GM04504 (cell line): ENCODE results near the gene EEF1AKMT3.

Source experiments
- DNase-seq: peaks from one replicate; pipeline ENCODE4 v3.0.0-alpha.2; 2012; ENCODE audit warnings: low read depth

EEF1AKMT3 gene

DNA sequence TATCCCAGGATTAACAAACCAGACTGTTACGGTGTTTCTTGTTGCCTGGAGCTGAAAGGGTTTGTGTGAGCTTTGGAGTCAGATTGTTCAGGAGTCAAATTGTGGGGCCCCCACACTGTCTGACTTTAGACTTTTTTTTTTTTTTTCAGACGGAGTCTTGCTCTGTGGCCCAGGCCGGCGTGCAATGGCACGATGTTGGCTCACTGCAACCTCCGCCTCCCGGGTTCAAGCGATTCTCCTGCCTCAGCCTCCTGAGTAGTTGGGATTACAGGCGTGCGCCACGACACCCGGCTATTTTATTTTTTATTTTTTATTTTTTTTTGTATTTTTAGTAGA is 11.0 kb downstream of the EEF1AKMT3 start:
- DNase-seq: no peak

DNA sequence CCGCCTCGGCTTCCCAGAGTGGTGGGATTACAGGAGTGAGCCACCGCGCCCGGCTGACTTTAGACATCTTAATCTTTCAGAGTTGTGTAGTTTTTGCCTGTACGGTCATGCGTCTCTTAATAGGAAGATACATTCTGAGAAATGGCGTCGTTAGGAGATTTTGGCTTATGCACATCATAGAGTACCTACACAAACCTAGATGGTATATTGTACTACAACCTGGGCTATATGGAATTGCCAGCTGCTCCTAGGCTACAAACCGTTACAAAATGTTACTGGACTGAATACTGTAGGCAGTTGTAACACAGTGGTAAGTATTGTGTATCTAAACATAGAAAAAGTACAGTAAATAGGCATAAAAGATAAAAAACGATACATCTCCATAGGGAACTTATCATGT is 11.4 kb downstream of the EEF1AKMT3 start:
- DNase-seq: no peak

DNA sequence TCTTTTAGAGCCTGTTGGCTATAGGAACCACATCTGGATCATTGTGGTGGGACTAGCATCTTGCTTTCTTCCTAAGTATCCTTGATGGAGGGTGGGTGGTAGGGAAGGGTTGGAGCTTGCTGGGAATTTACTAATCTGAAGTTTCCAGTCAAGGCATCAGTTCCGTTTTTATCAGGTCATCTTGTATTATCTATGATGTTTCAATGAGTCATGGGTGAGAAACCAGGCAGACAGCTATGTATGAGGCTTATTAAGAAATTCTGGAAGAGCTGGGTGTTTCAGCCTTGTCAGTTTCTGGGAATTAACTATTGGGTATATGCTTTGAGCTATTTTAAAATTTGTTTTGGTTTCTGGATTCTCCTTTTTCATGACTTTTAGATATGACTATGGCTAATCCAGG is 21.5 kb downstream of the EEF1AKMT3 start:
- peak; percentile 52 for DNase-seq

DNA sequence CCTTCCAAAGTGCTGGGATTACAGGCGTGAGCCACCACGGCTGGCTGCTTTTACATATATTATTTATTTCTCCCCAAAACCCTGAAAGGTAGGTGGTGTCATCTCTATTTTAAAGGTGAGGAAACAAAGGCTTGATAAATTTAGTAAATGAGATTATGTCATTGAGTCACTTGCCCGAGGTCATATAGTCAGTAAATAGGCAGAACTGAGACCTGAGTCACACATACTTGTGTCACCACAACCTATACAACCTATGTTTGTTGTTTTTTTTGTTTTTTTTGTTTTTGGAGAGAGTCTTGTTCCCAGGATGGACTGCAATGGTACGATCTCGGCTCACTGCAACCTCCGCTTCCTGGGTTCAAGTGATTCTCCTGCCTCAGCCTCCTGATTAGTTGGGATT is 22.9 kb downstream of the EEF1AKMT3 start:
- no peak for DNase-seq

DNA sequence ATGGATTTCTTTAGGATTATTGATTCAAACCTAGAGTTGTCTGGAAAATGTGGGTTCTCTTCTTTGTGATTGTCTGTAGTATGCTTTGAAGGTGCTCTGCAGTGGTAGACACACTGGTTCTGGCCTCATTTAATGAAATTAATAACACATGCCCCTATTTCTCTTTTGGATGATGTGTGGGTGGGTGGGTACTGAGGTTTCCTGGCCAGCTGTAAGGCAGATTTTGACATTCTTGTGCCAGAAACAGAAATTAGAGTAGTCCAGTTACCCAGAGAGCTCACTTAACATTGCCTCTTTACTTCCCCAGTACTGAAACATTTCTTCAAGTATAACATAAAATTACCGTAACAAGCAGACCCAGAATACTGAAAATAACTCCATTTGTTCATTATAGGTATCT is 24.6 kb downstream of the EEF1AKMT3 start:
- no peak for DNase-seq

DNA sequence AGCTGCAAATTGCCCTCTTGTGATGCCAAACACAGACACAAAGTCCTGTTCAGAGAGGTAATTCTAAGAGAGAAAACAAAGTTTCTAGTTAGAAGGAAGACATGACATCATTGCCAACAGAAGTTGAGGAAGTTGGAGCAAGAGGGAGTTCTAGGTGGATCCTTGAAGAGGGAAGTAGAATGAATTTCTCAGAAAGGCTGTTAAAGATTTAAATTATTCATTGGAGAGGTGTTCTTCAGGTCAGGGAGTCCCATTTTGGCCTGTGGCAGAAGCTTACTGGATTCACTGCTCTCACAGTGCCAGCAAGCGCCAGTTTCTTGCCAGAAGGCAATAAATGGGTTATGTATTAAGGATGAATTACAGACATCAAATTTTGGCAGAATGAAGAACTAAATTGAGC is 25.5 kb downstream of the EEF1AKMT3 start:
- DNase-seq: no peak

DNA sequence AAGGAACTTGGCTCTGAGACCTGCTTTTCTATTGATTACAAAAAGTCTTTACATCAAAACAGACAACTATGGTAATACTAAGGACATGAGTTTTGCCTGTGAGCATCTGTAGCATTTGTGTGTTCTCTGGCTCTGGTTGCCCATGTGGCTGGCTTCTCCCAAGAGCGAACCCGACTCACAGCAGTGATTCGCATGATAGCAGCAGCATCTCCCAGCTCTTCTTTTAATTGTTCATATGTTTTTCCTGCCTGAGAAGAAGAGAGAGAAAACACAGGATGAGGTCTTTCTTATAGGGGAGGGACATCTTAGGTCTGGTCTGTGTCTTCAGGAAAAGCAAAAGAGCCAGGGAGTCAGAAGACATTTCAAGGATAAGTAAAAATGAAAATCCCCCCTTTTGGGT is 28.6 kb downstream of the EEF1AKMT3 start:
- no peak for DNase-seq

DNA sequence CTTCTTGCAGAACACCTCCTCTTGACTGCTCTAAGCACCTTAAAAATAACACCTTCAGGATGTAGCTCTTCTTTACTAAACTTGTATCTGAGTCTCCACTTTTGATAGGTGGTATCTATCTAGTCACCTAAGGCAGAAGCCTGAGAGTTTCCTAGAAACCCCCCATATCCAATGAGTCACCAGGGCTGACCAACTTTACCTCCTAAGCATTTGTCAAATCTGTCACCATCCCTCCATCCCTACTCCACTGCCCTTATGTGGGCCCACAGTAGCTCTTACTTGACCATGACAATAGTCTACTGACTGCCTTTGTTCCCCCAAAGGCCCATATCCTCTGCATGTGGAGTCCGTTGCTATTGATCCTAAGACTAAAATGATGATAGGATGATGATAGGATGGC is 30.2 kb downstream of the EEF1AKMT3 start:
- no peak for DNase-seq

DNA sequence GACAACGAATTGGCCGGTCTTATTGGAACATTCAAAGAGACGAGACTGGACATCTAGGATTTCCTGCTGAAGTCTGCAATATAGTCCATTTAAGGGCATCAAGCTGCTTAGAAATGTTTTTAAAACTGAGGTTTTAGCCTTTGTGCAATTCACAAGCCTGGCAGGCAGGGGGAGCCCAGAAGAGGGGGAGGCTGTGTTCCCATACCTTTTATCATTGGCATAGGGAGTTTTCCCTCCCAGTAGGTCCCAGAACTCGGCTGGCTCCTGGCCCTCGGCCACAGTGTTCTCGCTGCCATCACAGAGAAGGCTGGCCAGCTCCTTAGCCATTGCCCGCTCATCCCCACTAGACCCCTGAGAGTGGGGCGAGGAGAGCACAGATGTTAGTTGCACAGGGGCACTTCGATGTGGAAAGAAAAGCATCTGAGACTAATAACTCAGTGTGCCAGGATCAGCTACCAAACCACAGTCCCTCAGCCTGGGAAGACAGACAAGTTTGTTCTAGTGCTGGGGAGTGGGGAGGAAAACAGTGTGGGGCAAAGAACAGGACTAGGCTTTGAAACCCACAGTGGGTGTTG is 31.0 kb downstream of the EEF1AKMT3 start:
- no peak for DNase-seq

DNA sequence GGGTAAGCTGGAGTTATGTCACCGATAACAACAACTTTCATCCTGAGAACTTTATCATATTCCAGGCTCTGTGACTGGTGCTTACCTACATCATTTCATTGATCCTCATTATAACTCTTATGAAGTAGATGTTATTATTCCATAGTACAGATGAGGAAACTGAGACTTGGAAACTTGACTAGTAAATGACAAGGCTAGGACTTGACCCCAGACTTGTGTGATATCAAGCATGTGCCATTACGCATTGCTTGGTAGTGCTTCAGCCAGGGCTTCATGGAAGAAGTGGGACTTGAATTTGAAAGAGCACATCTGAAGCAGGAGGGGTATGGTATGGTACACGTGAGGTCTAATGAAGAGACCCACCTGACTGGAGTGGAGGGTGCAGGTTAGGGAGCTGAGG is 34.3 kb downstream of the EEF1AKMT3 start:
- DNase-seq: no peak

DNA sequence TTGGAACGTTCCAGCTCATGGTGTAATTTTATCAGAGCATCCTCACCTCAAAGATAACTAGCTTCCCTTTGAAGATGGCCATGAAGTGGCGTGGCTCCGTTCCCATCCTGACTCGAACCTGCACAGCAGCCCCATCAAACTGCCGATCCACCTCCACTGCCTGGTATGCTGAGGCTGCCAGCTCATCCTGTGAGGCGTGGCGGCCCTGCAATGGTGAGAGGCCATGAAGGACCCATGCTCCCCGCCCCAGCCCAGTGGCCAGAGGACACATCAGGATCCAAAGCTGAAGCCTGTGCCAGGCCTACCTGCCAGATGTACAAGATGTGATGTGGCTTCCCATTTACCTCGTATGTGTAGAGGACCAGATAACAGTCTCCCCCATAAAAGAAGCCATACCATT is 34.9 kb downstream of the EEF1AKMT3 start:
- no peak for DNase-seq

DNA sequence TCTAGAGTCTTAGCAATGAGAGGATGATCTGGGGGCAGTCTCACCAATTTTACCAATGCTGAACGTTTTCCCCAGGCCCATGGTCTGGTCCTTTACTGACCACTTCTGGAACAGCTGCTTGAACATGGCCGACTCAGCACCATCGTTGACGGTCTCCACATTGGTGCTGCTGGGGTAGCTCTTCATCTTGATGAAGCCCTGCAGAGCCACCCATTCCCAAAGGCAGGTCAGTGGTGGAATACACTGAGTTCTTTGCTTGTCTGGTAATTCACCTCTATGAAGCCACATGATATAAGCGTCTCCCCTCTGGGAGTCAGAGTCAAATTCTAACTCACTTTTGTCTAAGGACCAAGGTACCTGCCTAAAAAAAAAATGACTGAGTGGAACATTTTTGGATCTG is 35.9 kb downstream of the EEF1AKMT3 start:
- no peak for DNase-seq

DNA sequence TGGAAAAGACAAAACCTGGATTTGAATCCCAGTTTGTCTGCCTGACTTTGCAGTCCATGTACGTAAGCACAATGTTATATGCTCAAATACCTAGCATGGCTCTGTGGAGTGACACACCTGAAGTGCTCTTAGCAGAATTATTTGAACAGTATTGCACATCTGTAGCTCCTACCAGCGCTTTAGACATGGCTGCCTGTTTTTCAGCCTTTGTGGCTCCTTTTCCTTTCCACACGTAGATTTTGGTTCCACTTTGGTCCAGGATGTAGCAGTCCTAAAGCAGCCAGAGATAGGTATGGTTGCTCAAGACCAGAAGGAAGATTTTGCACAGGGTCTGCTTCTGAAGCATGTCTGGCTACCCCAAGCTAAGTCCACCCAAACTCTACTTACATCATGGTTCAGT is 37.0 kb downstream of the EEF1AKMT3 start:
- no peak for DNase-seq

DNA sequence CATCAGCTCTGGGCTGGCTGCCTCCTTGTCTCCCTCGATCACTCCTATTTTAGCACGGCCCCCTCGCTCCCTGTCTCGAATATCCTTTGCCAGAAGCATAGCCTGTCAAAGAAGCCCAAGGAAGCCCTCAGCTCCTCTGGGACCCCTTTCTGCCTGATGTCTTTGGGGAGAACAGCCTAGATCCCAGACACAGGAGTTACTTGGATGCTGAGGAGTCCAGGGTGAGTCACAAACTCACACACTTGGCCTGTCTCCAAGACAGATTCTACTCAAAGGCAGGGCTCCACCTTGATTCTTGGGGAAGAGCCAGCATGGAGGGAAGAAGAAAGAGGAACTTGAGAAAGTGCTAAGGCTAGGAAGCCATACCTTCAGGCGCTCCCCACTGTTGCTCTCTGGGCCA is 38.0 kb downstream of the EEF1AKMT3 start:
- no peak for DNase-seq

DNA sequence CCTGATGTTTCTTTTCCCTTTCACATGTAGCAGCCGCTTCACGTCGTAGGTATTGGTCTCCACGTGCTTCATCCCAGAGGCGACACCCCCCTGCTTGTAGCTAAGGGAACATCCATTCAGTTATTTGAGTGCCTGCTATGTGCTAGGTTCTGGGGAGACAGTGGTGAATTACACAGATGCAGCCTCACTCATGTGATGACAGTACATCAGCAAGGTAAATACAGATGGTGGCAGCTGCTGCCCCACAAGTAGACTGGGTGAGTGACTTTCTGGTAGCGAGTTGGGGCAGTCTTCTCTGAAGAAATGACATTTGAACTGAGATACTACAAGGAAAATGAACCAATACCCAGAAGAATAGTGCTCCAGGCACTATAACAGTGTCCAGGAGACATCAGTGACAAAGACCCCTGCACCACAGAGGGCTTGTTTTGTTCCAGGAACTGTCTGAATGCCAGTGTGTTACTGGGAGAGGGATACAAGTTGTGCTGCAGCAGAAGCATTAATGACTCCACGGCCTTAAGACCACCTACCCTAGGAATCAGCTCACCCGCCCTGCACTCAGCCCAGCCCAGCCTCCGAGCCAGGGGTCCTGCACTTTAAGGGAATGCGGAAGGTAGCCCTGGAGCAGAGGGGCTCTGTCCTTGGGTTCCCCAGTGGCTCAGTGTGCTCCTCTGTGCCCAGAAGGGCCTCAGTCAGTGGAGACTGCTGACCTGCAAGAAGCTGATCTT is 38.8 kb downstream of the EEF1AKMT3 start:
- DNase-seq: no peak

DNA sequence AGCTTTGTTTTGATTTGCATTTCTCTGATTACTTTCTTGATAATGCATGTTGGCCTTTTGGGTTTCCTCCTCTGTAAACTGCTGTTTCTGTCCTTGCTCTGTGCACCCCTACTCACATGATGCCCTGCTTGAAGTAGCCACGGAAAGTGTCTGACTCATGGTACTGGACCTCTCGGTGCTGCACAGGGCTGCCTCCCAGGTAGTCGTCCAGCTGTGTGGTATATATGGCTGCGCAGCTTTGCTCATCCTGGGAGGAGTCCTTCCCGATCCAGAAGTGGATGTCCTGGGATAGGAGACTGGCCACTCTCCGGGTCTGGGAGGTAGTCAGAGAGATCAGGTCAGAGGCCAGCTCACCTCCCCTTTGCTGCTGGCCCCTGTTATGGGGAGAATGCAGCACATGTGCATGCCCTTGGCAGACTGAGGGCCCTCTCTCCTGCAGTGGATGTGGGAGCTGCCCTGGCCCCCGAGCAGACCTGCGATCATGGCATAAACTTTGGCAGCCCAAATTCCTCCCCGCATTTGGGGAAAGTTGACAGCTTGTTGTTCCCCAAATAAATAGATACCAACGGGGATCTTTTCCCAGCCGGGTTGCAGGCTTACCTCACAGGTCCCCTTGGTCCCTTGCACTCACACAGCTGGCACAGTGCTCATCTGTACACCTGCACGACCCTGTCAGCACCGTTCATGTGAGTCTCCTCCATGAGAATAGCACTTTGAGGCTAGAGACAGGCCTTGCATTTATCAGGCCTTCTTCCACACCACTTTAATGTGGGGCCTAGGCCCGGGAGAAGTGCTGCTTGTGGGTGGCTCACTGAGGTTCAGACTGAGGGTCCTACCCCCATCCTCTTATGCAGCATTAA is 40.9 kb downstream of the EEF1AKMT3 start:
- no peak for DNase-seq

DNA sequence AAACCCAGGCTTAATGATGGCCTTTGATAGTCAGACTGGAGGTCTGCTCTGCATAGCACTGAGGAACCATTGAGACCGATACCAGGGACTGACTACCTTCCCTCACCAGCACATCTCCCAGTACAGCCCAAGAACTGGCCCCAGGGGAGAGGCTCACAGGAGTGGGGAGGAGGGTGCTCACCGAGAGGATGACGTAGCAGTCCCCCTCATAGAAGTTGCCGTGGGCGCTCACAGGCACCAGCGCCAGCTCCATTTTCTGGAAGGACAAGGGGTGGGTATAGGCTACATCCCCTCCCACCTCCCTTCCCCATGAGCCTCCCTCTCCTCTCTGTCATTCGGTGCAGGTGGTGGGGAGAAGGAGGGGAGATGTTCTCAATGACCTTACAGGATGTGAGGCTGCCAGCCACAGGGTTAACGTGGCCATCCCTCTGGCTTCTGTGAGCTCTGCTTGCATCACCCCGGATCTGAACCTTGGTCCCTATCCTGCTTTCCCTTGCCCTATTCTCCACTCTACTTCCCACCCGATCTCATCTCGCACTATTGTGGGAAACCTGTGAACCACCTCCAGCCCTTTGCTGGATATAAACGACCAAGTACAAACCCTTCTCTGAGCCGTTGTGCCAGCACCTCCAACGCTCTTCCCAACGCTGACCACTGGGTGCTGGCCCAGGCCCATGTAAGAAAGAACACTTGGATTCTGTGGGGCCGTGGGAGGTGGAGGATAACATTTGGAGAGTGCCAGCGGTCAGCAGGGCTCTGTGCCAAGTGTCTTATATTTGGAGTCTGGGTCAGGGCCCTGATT is 41.8 kb downstream of the EEF1AKMT3 start:
- no peak for DNase-seq

DNA sequence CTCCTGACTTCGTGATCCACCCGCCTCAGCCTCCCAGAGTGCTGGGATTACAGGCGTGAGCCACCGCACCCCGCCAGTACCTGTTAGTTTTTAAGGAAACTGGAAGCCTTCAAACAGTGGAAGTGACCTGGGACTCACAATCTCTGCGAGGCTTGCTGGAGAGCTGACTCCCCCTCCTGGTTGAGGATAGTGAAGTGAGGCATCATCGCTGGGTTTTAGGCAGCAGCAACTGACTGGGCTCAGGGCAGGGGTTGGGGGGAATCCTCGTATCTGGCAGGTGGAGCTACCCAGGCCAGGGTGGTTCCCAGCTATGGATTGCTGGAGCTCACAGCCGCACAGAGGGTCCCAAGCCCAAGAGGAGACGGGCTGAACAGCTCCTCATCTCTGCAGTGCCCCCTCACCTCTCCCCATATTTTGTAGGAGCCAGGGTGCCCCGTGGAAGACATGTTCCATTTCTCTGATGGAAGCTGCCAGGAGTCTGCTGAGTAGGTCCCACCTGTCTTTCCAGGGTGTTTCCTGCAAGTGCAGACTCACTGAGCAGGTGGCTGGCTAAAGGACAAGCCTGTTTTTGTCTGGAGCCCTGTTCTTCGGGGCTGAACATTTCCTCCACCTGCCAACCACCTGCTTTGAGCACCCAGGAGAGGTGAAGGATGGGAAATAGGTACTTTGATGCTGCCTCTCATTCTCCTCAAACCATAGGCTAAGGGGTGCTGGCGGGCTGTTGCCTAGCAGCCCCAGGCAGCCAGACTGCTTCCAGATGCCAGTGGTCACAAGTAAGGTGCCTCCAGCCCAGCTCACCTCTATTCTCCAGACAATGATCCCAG is 43.0 kb downstream of the EEF1AKMT3 start:
- DNase-seq: no peak

DNA sequence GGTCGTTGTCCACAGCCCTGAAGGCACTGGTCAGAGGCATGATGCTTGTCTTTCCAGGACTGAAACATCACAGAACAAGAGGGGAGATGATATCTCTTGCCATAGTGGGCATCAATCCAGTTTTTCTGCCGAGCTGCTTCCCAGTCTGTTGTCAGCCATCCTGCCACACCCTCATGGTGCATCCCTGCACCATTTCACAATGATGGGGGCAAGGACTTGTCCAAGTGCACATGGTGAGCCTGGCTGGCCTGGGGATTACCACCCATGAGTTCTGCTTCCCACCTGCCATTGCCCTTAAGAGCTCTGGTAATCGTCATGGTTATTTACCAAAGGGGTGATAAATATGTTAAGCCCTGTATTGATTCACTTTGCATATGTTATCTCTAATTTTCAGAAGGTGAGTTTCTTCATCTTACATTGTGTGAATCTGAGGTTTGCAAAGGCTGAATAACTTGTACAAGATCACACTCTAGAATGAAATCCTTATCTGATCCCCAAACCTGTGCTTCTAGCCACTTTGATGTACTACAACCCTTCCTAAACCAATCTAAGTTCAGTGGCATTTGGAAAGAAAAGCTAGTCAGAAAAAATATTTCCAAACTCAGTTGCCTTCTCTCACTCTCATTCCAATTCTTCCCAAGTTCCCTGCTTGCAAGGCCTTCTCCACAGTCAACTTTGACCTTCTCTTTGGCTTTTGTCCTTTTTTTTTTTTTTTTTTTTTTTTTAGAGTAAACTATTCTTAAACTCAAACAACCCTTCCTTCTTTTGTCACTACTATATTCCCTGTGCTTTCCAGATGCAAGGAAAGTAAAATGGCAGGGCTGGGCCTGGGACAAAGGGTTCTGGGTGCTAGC is 43.8 kb downstream of the EEF1AKMT3 start:
- no peak for DNase-seq

DNA sequence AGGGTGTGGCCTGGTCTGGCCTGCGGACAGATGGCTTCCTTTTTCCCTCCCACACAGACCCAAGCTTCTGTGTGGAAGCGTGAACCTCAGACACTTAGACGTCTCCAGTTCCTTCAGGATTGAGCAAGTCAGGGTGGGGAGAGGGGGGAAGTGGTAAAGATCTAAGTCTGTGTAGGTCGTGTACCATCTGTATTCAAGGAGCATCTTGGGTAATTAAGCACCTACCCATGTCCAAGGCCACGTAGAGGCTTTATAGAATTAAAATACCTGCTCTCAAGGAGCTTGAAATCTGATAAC is 44.4 kb downstream of the EEF1AKMT3 start:
- no peak for DNase-seq
